Breast epithelium (tissue), 4 donors: ENCODE results near the gene OPCML. TPM values are rescaled to one million over a fixed set of nuclear protein-coding genes. Genes with fewer than 3 reads are reported as not detected.

Source experiments
- DNase-seq, 2 donors: peaks; one replicate each; pipeline ENCODE4 v3.0.0-alpha.2; 2019; ENCODE audit warnings: low spot score in 2 of 2
- H3K27ac ChIP-seq, 2 donors: fragments of 200-600 bp; sonication (generic) in 1 of 2; one replicate each; pipeline ENCODE4 v1.5.1; 2016 to 2019; ENCODE audit warnings: mild to moderate bottlenecking in 1 of 2
- H3K27me3 ChIP-seq, 2 donors: fragments of 200-600 bp; sonication (generic) in 1 of 2; one replicate each; pipeline versions ENCODE4 v1.5.1 to v1.6.0; 2017 to 2019; ENCODE audit warnings: control low read depth in 1 of 2, mild to moderate bottlenecking in 1 of 2
- H3K36me3 ChIP-seq: fragments of 200-600 bp; one replicate; pipeline ENCODE4 v1.5.1; 2019
- H3K4me1 ChIP-seq, 2 donors: fragments of 200-600 bp; sonication (generic); one replicate each; pipeline ENCODE4 v1.5.1; 2016 to 2019; ENCODE audit warnings: control low read depth in 1 of 2
- H3K4me3 ChIP-seq, 3 donors: fragments of 200-600 bp; sonication (generic); 1 replicate in 2 of 3; 2 replicates in 1 of 3; pipeline ENCODE4 v1.5.1; 2016 to 2019; ENCODE audit warnings: mild to moderate bottlenecking in 3 of 3, moderate library complexity in 2 of 3
- H3K9me3 ChIP-seq, 2 donors: fragments of 200-600 bp; sonication (generic) in 1 of 2; one replicate each; pipeline ENCODE4 v1.5.1; 2016 to 2019; ENCODE audit warnings: control low read depth in 1 of 2
- POLR2A ChIP-seq: fragments of 450-650 bp; IDR thresholded peaks from one replicate; pipeline ENCODE4 v1.6.1; 2016; ENCODE audit warnings: antibody characterized with exemption, mild to moderate bottlenecking, moderate library complexity
- POLR2AphosphoS5 ChIP-seq, 3 donors: sonication (generic); formaldehyde crosslinking; IDR thresholded peaks; one replicate each; pipeline ENCODE4 v1.6.1; 2017; ENCODE audit warnings: antibody characterized with exemption in 3 of 3
- intact Hi-C: fragments of 100-400 bp; cut with DNase I; formaldehyde crosslinking; loops from one replicate; pipeline ENCODE4 v1.15.1; 2023; ENCODE audit warnings: low total_unique reads
- total RNA-seq, 3 donors: library from RNA; depleted of rRNA; stranded (reverse); fragments of >200 nt; gene quantifications; one replicate each; pipeline ENCODE4 v1.1.0, GENCODE V29; 2016
- TF ChIP-seq, protein P1 (sequence below), 3 donors: fragments of 450-650 bp; IDR thresholded peaks; one replicate each; pipeline ENCODE4 v1.5.1; 2016 to 2017; ENCODE audit warnings: antibody characterized with exemption in 3 of 3, mild to moderate bottlenecking in 3 of 3, moderate library complexity in 3 of 3

The OPCML gene
- total RNA-seq, 3 donors from 2014 or later, result not detected

DNA sequence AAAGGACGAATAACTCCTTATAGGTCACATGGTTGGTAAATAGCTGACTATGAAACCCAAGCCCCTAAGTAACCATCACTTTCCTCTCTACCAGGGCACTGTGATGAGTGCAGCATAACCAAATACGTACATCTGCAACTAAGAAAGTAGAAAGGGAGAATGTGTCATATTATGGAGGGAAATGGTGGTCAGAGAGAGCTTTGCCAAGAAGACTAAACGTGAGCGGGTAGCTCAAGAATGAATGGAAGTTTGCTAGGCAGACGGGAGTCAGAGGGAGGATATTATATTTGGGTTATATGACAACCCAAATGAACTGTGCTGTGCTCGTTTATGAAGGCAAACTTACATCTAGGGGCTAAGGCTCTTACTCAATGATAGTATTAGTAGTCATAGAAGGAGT is 537.3 kb downstream of the OPCML start:
- TF ChIP-seq POLR2AphosphoS5 (IDR thresholded peaks at IDR 0.05), result no peak
- TF ChIP-seq, protein P1, sequence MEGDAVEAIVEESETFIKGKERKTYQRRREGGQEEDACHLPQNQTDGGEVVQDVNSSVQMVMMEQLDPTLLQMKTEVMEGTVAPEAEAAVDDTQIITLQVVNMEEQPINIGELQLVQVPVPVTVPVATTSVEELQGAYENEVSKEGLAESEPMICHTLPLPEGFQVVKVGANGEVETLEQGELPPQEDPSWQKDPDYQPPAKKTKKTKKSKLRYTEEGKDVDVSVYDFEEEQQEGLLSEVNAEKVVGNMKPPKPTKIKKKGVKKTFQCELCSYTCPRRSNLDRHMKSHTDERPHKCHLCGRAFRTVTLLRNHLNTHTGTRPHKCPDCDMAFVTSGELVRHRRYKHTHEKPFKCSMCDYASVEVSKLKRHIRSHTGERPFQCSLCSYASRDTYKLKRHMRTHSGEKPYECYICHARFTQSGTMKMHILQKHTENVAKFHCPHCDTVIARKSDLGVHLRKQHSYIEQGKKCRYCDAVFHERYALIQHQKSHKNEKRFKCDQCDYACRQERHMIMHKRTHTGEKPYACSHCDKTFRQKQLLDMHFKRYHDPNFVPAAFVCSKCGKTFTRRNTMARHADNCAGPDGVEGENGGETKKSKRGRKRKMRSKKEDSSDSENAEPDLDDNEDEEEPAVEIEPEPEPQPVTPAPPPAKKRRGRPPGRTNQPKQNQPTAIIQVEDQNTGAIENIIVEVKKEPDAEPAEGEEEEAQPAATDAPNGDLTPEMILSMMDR (IDR thresholded peaks at IDR 0.05), result no peak
- TF ChIP-seq POLR2A, result no peak
- Histone ChIP-seq H3K4me3 (no peak overlapping the region), H3K36me3 (no peaks in the 10 kb centered on the region), H3K27ac (no peak overlapping the region), H3K4me1 (peaks cover 0 to 4% of the 10 kb centered on the region in 2 donors), H3K27me3 (peaks cover 0 to 36% of the 10 kb centered on the region in 2 donors), H3K9me3 (no peaks in the 10 kb centered on the region)
- DNase-seq, result no peak
- intact Hi-C loops, result no loop called here

DNA sequence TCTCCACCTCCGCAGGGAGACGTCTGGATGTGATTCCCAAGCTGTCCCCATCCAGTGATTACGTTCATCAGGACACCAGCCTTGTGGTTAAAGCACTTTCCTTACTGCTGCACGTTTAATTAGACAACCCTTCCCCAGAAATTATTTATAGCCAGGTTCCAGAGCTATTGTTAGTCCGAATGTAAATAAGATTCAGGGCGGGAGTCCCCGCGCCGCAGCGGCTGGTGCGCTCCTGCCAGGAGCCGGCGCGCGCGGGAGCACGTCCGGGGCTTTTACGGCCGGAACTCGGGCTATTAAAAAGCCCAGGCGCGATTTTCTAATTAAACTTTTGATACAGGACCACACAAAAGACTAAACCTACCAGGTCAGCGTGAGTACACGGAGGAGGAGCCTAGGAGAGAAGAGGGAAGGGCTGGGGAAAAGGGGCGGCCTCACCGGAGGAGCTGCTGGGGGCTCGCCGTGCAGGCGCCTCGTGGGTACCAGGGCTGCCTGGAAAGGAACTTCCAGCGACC is 538.3 kb downstream of the OPCML start:
- Histone ChIP-seq H3K9me3 (no peaks in the 10 kb centered on the region), H3K4me3 (peak overlapping the region in 1 of 3 donors; percentile 22)
- intact Hi-C loops, result no loop called here

DNA sequence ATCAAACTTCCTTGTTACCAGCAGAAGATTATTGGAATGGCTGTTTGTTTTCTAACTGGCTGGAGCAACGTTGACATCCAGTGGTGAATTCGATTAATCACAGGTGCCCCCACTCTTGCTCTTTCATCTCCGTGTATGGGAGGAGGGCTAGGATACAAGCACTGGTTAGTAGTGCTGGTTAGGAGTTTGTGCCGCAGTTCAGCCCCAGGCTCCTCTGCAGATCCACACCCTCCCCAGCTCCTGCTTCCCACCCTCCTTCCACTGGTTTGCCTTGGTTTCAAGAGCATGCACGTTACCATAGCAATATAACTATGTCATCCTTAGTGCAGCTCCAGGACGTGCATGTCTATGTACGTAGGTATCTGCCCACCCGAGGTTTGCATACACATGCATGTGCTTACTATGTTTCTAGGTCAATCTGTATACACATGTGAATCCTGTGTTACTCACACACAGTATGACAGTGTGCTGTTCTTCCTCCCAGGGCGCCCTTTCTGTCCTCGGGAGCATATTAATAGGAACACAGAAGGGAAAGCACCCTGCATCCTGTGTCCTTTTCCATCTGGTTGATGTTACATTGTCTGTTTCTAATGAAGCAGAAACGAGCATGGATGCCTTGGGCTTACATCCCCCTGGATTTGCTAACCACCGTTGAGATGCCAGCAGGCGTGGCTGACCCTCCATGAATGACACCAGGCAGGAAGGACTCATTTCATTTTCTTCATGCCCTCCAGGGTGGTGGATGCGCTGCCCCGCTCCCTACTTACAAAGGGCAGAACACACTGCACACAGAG is 539.3 kb downstream of the OPCML start:
- Histone ChIP-seq H3K36me3 (no peaks in the 10 kb centered on the region), H3K4me1 (peaks cover 0 to 4% of the 10 kb centered on the region in 2 donors), H3K4me3 (no peak overlapping the region), H3K9me3 (no peaks in the 10 kb centered on the region), H3K27me3 (peaks cover 0 to 36% of the 10 kb centered on the region in 2 donors), H3K27ac (no peak overlapping the region)
- intact Hi-C loops, result no loop called here
- no peak for DNase-seq
- TF ChIP-seq POLR2AphosphoS5 (IDR thresholded peaks at IDR 0.05) (no peak), POLR2A (no peak)
- TF ChIP-seq, protein P1 (IDR thresholded peaks at IDR 0.05), result no peak

More for the DNA sequence above, 538.3 kb downstream of the OPCML start:
- DNase-seq, result no peak
- TF ChIP-seq, protein P1 (IDR thresholded peaks at IDR 0.05), result no peak
- TF ChIP-seq POLR2A (no peak), POLR2AphosphoS5 (IDR thresholded peaks at IDR 0.05) (no peak)
- Histone ChIP-seq H3K36me3 (no peaks in the 10 kb centered on the region), H3K27ac (no peak overlapping the region), H3K4me1 (peaks cover 0 to 4% of the 10 kb centered on the region in 2 donors), H3K27me3 (peaks cover 0 to 36% of the 10 kb centered on the region in 2 donors)

DNA sequence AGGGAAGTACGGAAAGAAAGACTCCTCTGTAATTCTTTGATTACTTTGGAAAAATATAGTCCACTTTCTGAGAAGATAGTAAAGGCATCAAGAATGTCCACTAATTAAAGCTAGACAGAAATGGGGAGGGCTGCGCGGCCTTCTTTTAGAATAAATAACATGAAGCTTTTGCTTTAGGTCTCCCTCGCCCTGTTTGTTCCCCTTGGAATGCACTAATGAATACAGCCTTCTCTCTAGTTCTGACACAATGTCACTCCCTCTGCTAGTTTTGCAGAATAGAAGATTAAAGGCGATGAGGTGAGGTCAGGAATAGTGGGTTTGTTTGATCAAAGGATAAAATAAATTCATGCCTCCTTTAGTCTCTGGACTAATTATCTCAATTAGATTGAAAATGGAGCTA is 543.9 kb downstream of the OPCML start:
- TF ChIP-seq, protein P1 (IDR thresholded peaks at IDR 0.05), result no peak
- no peaks in the 10 kb centered on the region for H3K9me3 ChIP-seq
- H3K4me1 ChIP-seq, result no peaks in the 10 kb centered on the region
- no peak overlapping the region for H3K27ac ChIP-seq
- no peak for DNase-seq
- H3K27me3 ChIP-seq, result peaks cover 0 to 11% of the 10 kb centered on the region in 2 donors
- no peak overlapping the region for H3K4me3 ChIP-seq
- intact Hi-C loops, result no loop called here
- H3K36me3 ChIP-seq, result no peaks in the 10 kb centered on the region

DNA sequence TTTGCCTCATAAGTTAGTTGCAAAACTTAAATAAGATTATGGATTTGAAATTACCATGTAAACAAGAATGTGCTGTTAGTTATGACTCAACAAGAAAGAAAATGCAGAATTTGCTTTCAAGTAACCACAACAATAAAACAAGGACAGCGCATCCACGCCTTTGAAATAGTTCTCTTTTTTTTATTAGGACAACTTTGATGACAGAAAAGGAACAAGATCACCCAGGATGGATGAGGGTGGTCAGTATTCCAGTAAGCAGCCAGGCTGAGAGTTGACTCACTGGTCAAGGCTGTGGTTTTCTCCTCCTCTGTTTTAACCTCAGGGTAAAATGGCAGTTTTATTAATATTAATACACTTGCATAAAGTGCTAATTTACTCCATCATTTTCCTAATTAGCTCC is 544.4 kb downstream of the OPCML start:
- intact Hi-C loops, result no loop called here
- Histone ChIP-seq H3K27ac (no peak overlapping the region), H3K36me3 (no peaks in the 10 kb centered on the region), H3K4me1 (no peaks in the 10 kb centered on the region), H3K4me3 (no peak overlapping the region), H3K9me3 (no peaks in the 10 kb centered on the region), H3K27me3 (peaks cover 0 to 6% of the 10 kb centered on the region in 2 donors)
- DNase-seq, result no peak
- TF ChIP-seq POLR2AphosphoS5 (IDR thresholded peaks at IDR 0.05) (no peak), POLR2A (no peak)
- TF ChIP-seq, protein P1 (IDR thresholded peaks at IDR 0.05), result no peak
